Measurements from ENCODE around the gene COPA.
"Not testable (repeated sequence)": the region's sequence is repeated elsewhere in the genome, so short reads cannot be mapped to it uniquely, and the experiment has no call there.

The COPA gene

GRCh38 chr1:160342953-160343869 is at the start of gene COPA, which contains the start of gene NCSTN:
TSS of gene COPA (minus strand) at chr1:160343250. CDS start at chr1:160343170, 80 bp downstream.
TSS of gene NCSTN (plus strand) at chr1:160343383. CDS start at chr1:160343397, 14 bp downstream.
- FAIRE-seq: peak; percentile 95

GRCh38 chr1:160388406-160388805 is 45.4 kb upstream of the COPA start:
- FAIRE-seq: not testable (repeated sequence)

GRCh38 chr1:160384812-160385211 is 41.8 kb upstream of the COPA start:
- not testable (repeated sequence) for FAIRE-seq

- FAIRE-seq: no peak
Measured at GRCh38 chr1:160377585-160378206, 34.6 kb upstream of the COPA start.

- FAIRE-seq: peak; percentile 66
Measured at GRCh38 chr1:160376525-160377131, 33.6 kb upstream of the COPA start.

GRCh38 chr1:160375788-160376524 is 32.9 kb upstream of the COPA start:
- FAIRE-seq: no peak

GRCh38 chr1:160374306-160375110 is 31.5 kb upstream of the COPA start:
- FAIRE-seq: no peak

- no peak for FAIRE-seq
Measured at GRCh38 chr1:160373696-160374095, 30.6 kb upstream of the COPA start.

GRCh38 chr1:160371756-160372155 is 28.7 kb upstream of the COPA start:
- no peak for FAIRE-seq

GRCh38 chr1:160371346-160371631 is 28.2 kb upstream of the COPA start:
- FAIRE-seq: no peak

GRCh38 chr1:160370561-160371345 is 27.7 kb upstream of the COPA start:
- FAIRE-seq: no peak

- no peak for FAIRE-seq
Measured at GRCh38 chr1:160369087-160369486, 26.0 kb upstream of the COPA start.

- no peak for FAIRE-seq
Measured at GRCh38 chr1:160367934-160368923, 25.2 kb upstream of the COPA start.

GRCh38 chr1:160367516-160367900 is 24.5 kb upstream of the COPA start:
- FAIRE-seq: no peak

- no peak for FAIRE-seq
Measured at GRCh38 chr1:160366731-160367515, 23.9 kb upstream of the COPA start, which contains the start of gene NHLH1. TSS of gene NHLH1 (plus strand) at chr1:160367071. CDS start at chr1:160370732, 3,661 bp downstream.

GRCh38 chr1:160365325-160365724 is 22.3 kb upstream of the COPA start:
- no peak for FAIRE-seq

- no peak for FAIRE-seq
Measured at GRCh38 chr1:160363951-160364735, 21.1 kb upstream of the COPA start.

- FAIRE-seq: no peak
Measured at GRCh38 chr1:160363010-160363409, 20.0 kb upstream of the COPA start.
